Measurements from ENCODE around the gene FAM168A. TPM values are rescaled to one million over a fixed set of nuclear protein-coding genes. Genes with fewer than 3 reads are reported as not detected.
A peak's percentile ranks its signal among the peaks of the same experiment; 100 is the strongest.

The FAM168A gene, protein sequence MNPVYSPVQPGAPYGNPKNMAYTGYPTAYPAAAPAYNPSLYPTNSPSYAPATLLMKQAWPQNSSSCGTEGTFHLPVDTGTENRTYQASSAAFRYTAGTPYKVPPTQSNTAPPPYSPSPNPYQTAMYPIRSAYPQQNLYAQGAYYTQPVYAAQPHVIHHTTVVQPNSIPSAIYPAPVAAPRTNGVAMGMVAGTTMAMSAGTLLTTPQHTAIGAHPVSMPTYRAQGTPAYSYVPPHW
- total RNA-seq (10 to 100 TPM; 29.8 to 30.2 TPM), polyA plus RNA-seq (ENCODE audit: insufficient read depth, low read depth, low replicate concordance) (20.1 TPM)
- long read RNA-seq, donor 1, full-length matches to known transcripts, result 3 of 3 reads
- long read RNA-seq, donor 1, partial matches to known transcripts, result 0 of 3 reads
- long read RNA-seq, donor 1, other reads (novel, unspliced or antisense), result 0 of 3 reads
- long read RNA-seq, donor 2, partial matches to known transcripts, result 0 of 1 reads
- long read RNA-seq, donor 2, other reads (novel, unspliced or antisense), result 0 of 1 reads

DNA sequence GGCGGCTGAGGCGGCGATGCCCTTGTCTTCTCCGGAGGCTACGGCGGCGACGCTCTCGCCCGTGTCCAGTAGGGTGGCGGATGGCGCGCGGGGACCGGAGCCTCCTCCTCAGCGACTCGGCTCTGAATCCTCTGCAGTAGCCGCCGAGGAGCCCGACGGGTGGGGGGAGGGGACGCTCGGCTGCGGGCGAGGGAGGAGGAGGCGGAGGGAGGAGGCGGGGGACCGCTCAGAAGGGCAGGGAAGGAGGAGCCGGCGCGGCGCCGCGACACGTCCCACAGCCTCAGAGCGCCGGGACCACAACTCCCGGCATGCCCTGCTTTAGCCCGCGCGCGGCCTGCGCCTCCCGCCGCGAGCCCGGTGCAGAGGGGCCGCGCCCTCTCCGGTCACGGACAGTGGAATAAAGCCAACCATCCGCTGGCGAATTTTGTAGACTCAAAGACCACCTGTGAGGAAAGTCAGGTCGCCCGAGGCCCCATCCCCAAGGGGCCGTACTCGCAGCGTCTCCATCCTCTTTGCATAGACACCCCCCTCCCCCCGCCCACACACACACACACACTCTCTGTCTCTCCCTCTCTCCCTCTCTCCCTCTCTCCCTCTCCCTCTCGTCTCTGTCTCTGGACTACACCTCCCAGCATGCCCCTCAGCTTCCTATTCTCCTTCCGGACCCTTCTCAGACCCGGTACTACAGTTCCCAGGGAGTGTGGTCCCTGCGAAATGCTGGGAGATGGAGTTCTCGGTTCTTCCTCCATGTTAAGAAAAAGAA, at the start of gene FAM168A:
TSS of gene FAM168A (minus strand) at position 157 of the 763 bp plus-strand sequence. CDS start 129,638 bp downstream, outside the sequence.
- DNase-seq, result peak; percentile 97
- Histone ChIP-seq H3K9me3 (no peaks in the 10 kb centered on the region), H3K27ac (peak within 1 kb of the TSS; percentile 84 to 85), H3K36me3 (ENCODE audit: low read depth, missing control alignments) (no peaks in the 10 kb centered on the region), H3K27me3 (no peaks in the 10 kb centered on the region), H3K4me3 (peak within 1 kb of the TSS; percentile 86 to 94), H3K4me1 (peaks cover 7% of the 10 kb centered on the region)
- 0 to 1% methylated on average over 22 to 58 of the region's 64 CpGs for WGBS, 2 donors
- peak; percentile 42 for TF ChIP-seq POLR2A (IDR thresholded peaks at IDR 0.05)
- TF ChIP-seq, protein P1, sequence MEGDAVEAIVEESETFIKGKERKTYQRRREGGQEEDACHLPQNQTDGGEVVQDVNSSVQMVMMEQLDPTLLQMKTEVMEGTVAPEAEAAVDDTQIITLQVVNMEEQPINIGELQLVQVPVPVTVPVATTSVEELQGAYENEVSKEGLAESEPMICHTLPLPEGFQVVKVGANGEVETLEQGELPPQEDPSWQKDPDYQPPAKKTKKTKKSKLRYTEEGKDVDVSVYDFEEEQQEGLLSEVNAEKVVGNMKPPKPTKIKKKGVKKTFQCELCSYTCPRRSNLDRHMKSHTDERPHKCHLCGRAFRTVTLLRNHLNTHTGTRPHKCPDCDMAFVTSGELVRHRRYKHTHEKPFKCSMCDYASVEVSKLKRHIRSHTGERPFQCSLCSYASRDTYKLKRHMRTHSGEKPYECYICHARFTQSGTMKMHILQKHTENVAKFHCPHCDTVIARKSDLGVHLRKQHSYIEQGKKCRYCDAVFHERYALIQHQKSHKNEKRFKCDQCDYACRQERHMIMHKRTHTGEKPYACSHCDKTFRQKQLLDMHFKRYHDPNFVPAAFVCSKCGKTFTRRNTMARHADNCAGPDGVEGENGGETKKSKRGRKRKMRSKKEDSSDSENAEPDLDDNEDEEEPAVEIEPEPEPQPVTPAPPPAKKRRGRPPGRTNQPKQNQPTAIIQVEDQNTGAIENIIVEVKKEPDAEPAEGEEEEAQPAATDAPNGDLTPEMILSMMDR (IDR thresholded peaks at IDR 0.05), result peak in 2 of 3 experiments; percentile 21 to 29
- intact Hi-C loops (cut with DNase I; ENCODE audit: low total_unique reads), result no loop called here

DNA sequence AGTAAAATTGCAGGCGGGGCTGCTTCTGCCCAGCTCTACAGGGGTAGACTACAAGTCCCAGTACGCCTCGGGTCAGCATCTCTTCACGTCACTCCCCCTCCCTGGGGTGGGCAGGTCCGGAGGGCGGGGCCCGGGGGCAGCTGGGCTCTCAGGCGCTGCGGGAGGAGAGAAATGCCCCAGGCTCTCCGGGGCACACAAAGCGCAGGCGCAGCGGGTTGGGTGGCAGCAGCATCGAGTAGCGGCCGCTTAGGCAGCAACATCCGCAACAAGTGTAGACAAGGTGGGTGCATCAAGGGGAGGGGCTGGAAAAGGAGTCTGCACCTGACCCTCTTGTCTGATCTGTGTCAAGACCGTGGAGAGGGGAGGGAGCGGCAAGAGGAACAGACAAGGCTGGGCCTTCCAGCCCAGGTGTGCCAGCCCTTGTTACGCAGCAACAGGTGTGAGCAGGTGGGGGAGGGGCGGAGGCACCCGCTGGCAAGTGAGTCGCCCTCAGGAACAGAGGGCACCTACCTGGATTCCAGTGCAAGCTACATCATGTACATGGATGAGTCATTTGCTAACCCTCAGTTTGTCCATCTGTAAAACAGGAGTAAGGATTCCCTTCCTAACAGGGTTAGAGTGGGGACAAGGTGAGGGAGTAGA, 49.7 kb upstream of the FAM168A start:
- H3K36me3 ChIP-seq (ENCODE audit: low read depth, missing control alignments), result no peaks in the 10 kb centered on the region
- intact Hi-C loops (cut with DNase I; ENCODE audit: low total_unique reads), result no loop called here
- no peak overlapping the region for H3K27ac ChIP-seq
- H3K27me3 ChIP-seq, result no peaks in the 10 kb centered on the region
- DNase-seq, result peak; percentile 95
- 11 to 14% methylated on average over 22 to 23 of the region's 23 CpGs for WGBS, 2 donors
- no peaks in the 10 kb centered on the region for H3K9me3 ChIP-seq
- TF ChIP-seq, protein P1 (IDR thresholded peaks at IDR 0.05), result no peak
- TF ChIP-seq POLR2A (IDR thresholded peaks at IDR 0.05), result no peak
- H3K4me1 ChIP-seq, result peaks cover 20% of the 10 kb centered on the region
- H3K4me3 ChIP-seq, result peak overlapping the region in 1 of 2 donors; percentile 34

DNA sequence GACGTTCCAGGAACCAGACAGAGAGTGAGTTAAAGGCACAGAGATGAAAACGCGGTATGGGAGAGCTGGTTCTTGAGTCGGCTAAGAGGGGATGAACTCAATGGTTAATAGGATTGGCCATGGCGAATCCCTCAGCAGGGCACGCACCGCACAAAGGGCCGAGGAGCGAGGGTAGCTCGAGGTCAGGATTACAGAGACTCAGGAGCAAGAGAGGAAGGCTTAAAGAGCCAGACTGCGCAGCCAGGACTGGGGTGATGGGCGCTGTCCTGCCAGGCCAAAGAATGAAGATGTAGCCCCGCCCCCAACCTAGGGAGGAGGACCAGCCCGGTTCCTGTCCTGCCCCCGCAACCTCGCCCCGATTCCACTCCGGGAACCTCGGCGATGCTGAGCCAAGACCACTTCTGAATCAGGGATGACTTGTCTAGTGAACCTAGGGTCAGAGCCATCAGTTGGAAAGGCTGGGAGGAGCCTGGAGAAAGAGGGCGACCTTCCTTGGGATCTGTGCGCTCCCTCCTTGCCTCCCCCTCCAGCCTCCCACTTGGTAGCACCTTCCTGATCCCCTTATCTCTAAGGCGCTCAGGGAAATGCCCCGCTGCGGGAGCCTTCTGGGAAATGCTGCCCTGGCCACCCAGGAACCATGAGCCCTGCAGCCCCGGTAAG, 48.2 kb upstream of the FAM168A start, which contains the start of gene PLEKHB1:
TSS of gene PLEKHB1 (plus strand) at position 610 of the 660 bp plus-strand sequence. CDS start at position 638, 28 bp downstream.
- Histone ChIP-seq H3K27ac (no peak within 1 kb of the TSS), H3K9me3 (no peaks in the 10 kb centered on the region), H3K36me3 (ENCODE audit: low read depth, missing control alignments) (no peaks in the 10 kb centered on the region), H3K4me3 (peak within 1 kb of the TSS in 1 of 2 donors; percentile 34), H3K4me1 (peaks cover 13% of the 10 kb centered on the region), H3K27me3 (no peaks in the 10 kb centered on the region)
- intact Hi-C loops (cut with DNase I; ENCODE audit: low total_unique reads), result no loop called here
- no peak for TF ChIP-seq POLR2A (IDR thresholded peaks at IDR 0.05)
- TF ChIP-seq, protein P1 (IDR thresholded peaks at IDR 0.05), result no peak
- peak; percentile 58 for DNase-seq
- WGBS, 2 donors, result 19 to 31% methylated on average over 23 to 26 of the region's 26 CpGs
